Mucosa of stomach (tissue), 1 donor: ENCODE data around the gene DHFR.

Source experiments
- H3K27me3 ChIP-seq: one replicate; pipeline ENCODE4 v1.7.0; 2013; ENCODE audit warnings: mild to moderate bottlenecking, low read length; ENCODE audit not compliant: control insufficient read depth, insufficient read depth
- H3K36me3 ChIP-seq: one replicate; pipeline ENCODE4 v1.7.0; 2013; ENCODE audit warnings: low read length; ENCODE audit not compliant: control insufficient read depth, insufficient read depth
- H3K4me1 ChIP-seq: one replicate; pipeline ENCODE4 v1.7.0; 2013; ENCODE audit warnings: mild to moderate bottlenecking, low read length; ENCODE audit not compliant: control insufficient read depth, insufficient read depth
- H3K4me3 ChIP-seq: one replicate; pipeline ENCODE4 v1.7.0; 2013; ENCODE audit warnings: low read length
- H3K9ac ChIP-seq: one replicate; pipeline ENCODE4 v1.7.0; 2013; ENCODE audit warnings: mild to moderate bottlenecking, low read length, moderate library complexity
- H3K9me3 ChIP-seq: one replicate; pipeline ENCODE4 v1.7.0; 2013; ENCODE audit warnings: mild to moderate bottlenecking, low read length, moderate library complexity; ENCODE audit not compliant: control insufficient read depth
- donor health status: Pancreatic carcinoma.

DHFR gene

DNA sequence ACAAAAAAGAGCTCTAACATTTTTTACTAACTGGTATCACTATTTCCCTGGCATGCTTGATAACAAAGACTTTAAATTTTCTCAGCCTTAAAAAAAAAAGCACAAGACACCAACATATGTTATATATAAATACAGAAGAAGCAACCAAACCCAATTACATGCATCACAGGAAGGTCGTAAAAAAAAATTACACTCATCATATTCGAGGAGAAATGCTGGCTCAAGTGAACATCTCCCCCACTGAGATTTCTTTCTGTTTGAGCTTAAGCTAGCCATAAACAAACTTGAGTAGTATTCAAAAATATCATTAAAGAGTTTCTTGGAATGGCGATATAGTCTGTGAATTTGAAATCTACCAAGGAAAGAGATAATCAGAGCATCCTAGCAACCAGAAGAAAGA, 7.9 kb downstream of the DHFR start:
- H3K4me1 ChIP-seq = no peaks in the 10 kb centered on the region
- no peaks in the 10 kb centered on the region for H3K27me3 ChIP-seq
- no peaks in the 10 kb centered on the region for H3K36me3 ChIP-seq
- no peak overlapping the region for H3K4me3 ChIP-seq
- no peaks in the 10 kb centered on the region for H3K9me3 ChIP-seq
- H3K9ac ChIP-seq = no peak overlapping the region

DNA sequence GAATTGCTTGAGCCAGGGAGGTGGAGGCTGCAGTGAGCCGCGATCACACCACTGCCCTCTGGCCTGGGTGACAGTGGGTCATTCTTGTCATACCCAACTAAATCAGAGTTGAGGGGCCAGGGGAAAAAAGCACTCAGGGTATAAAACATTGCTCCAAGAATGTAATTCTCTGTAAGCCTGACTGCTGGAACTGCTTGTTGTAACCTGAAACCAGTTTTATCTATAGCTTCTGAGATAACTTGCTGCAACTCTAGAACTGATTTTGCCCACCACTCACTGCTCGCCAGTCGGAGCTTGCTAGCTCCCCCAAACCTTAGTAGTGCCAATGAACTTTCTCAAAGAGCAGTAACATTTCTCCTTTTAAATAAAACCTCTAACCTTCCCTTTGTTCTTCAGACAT, 9.9 kb downstream of the DHFR start:
- no peak overlapping the region for H3K9ac ChIP-seq
- H3K36me3 ChIP-seq = no peaks in the 10 kb centered on the region
- no peaks in the 10 kb centered on the region for H3K4me1 ChIP-seq
- H3K4me3 ChIP-seq = no peak overlapping the region
- H3K9me3 ChIP-seq = no peaks in the 10 kb centered on the region
- H3K27me3 ChIP-seq = no peaks in the 10 kb centered on the region

DNA sequence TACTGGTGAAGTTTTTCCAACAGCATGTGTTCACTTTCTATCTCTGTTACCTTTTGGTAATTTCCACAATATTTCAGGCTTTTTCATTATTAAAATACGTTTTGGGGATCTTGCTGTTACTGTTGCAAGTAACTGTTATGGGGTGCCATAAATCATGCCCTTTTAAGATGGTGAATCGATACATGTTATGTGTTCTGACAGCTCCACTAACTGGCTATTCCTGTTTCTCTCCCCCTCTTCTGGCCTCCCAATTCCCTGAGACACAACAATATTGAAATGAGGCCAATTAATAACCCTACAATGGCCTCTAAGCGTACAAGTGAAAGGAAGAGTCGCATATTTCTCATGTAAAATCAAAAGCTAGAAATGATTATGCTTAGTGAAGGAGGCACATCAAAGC, 13.4 kb downstream of the DHFR start:
- H3K36me3 ChIP-seq = no peaks in the 10 kb centered on the region
- H3K4me1 ChIP-seq = no peaks in the 10 kb centered on the region
- H3K9ac ChIP-seq = no peak overlapping the region

DNA sequence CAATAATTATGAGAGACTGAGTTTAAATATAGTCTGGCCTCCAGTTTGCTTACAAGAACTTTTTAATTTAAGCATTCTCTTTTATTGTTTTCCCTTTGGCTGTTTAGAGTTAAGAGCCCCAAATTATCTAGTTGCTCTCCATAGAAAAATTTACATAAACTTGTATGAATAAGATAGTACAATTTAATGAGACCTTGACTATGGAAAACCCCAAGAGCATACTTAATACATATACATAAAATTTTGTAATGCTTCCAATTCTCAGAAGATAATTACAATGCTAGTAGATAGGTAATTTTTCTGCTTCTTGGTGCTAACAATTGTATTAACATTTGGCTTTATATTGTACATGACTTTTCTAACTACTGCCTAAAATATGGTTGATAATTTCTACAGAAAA, 20.6 kb downstream of the DHFR start:
- no peaks in the 10 kb centered on the region for H3K9me3 ChIP-seq
- H3K36me3 ChIP-seq = no peaks in the 10 kb centered on the region
- no peak overlapping the region for H3K9ac ChIP-seq
- H3K4me1 ChIP-seq = no peaks in the 10 kb centered on the region
- H3K27me3 ChIP-seq = no peaks in the 10 kb centered on the region
- no peak overlapping the region for H3K4me3 ChIP-seq

More for the DNA sequence above, 13.4 kb downstream of the DHFR start:
- Histone ChIP-seq H3K9me3 (no peaks in the 10 kb centered on the region), H3K4me3 (no peak overlapping the region), H3K27me3 (no peaks in the 10 kb centered on the region)

DNA sequence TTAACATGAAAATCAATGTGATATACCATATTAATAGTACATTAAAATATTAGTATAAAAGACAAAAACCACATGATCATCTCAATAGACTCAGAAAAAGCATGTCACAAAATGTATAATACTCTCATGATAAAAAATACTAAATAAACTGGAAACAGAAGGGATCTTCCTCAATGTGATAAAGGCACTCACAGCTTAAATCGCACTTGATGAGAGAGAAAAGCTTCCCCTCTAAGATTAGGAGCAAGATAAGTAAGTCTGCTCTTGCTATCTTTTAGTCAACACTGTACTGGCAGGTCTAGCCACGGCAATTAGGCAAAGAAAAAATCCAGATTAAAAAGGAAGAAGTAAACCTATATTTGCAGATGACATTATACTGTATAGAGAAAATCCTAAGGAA, 22.1 kb downstream of the DHFR start:
- Histone ChIP-seq H3K9ac (no peak overlapping the region), H3K4me3 (no peak overlapping the region), H3K36me3 (no peaks in the 10 kb centered on the region), H3K27me3 (no peaks in the 10 kb centered on the region), H3K4me1 (no peaks in the 10 kb centered on the region), H3K9me3 (no peaks in the 10 kb centered on the region)

DNA sequence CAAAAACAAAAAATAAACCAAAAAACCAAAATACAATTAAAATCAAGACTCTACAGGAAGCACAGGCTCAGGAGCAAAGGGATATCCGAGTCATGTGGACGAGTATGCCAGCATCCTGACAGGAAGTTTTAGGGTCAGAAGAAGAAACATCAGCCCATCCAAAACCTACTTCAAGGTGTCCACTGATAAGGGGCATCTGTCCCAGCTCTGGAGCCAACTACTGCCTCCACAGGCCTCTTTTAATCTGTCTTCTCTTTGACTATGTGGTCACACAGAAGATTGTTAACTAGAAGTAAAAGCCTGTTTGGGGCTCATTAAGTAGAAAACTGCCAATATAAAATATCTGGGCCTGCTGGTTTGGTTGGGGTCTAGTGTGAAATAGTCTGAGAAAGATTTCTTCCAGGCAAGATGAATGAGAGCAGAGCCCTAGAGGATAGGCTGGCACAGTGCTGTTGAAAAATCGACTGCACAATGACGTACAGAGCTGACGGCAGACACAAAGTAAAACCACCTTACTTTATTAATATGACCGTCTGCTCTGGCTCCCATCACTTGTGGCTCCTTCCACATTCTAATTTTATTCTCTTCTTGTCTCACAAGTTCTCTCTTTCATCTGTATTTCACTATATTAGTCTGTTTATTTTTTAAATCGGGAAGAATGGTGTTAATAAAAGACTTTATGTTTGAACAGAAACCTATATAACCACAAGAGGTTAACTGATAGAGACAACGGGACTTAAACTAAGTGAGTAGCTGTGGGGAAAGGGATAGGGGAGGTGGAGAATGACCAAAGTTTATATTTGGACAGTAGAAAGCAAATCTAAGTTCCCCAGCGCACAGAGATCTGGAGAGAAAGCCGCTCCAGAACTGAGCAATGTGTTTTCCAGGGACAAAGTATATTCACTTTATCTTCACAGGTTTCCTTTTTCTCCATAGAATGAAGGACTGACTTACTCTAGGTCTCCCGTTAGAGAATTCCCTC, 23.2 kb downstream of the DHFR start:
- Histone ChIP-seq H3K27me3 (no peaks in the 10 kb centered on the region), H3K9me3 (no peaks in the 10 kb centered on the region), H3K36me3 (no peaks in the 10 kb centered on the region), H3K4me1 (no peaks in the 10 kb centered on the region), H3K4me3 (no peak overlapping the region), H3K9ac (no peak overlapping the region)

DNA sequence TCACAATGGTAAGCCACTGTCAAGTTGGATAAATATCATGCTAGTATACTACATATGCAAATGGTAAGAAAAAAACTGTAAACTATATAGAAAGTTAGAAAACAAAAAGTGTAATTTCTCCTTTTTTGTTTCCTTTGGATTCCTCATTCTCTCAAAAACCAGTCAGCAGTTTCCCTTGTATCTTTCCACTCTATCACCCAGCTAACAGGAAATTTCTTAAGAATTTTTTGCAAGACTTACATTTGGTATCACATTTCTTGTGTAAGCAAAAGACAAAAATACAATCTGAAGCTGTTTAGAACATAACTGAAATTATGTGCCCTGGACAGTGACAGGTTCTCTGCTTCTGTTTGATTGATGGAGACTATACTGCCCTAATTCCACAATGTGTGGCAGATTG, 25.5 kb downstream of the DHFR start:
- Histone ChIP-seq H3K4me1 (no peaks in the 10 kb centered on the region), H3K36me3 (no peaks in the 10 kb centered on the region), H3K9ac (no peak overlapping the region), H3K9me3 (no peaks in the 10 kb centered on the region), H3K4me3 (no peak overlapping the region), H3K27me3 (no peaks in the 10 kb centered on the region)

DNA sequence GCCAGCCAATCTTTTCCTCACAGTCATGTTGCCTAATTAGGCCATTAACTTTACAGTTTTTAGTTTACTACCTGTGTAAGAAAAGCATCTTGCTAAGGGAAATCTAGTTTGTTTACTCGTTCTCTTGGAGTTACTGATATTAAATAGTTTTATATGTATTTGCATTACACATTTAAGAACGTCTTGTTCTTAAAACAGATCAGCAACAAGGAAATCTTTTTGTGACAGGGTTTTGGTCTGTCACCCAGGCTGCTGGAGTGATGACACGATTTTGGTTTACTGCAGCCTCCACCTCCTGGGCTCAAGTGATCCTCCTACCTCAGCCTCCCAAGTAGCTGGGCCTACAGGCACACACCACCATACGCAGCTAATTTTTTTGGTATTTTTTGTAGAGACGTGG, 29.6 kb downstream of the DHFR start:
- no peak overlapping the region for H3K9ac ChIP-seq
- peaks cover 6% of the 10 kb centered on the region for H3K4me1 ChIP-seq
- no peaks in the 10 kb centered on the region for H3K9me3 ChIP-seq
- no peak overlapping the region for H3K4me3 ChIP-seq
- no peaks in the 10 kb centered on the region for H3K36me3 ChIP-seq
- no peaks in the 10 kb centered on the region for H3K27me3 ChIP-seq

DNA sequence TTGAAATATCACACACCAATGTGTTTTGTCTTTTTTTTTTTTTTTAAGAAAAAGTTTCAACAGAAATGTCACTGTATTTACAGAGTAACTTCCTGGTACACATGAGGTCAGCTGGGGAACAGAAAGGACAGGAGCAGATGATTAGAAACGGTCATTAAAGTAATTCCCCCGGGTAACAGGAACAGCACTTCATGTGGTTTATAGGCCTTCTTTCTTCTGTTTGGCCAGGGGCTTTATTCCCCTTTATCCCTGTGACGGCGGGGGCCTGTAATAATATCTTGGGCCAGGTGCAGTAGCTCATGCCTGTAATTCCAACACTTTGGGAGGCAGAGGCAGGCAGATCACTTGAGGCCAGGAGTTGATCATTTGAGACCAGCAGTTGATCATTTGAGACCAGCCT, 30.8 kb downstream of the DHFR start:
- no peak overlapping the region for H3K9ac ChIP-seq
- no peak overlapping the region for H3K4me3 ChIP-seq
- H3K4me1 ChIP-seq = peaks cover 6% of the 10 kb centered on the region
- no peaks in the 10 kb centered on the region for H3K36me3 ChIP-seq
- H3K9me3 ChIP-seq = no peaks in the 10 kb centered on the region
- H3K27me3 ChIP-seq = no peaks in the 10 kb centered on the region

DNA sequence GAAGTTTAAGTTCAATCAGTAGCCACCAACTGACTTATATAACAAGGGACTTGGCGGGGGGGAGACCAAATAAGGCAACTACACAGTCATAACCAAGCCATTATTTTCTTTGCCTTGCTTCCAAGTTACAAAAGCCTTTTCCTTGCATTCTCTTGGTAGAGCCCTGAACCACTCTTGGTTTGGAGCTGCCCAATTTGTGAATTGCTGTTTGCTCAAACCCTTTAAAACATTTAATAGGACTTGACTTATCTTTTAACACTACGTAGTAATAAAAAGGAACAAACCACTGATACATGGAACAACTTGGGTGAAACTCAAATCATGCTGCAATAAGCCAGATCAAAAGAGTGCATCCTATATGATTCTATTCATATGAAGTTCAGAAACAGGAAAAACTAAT, 32.0 kb downstream of the DHFR start:
- no peaks in the 10 kb centered on the region for H3K27me3 ChIP-seq
- H3K4me3 ChIP-seq = no peak overlapping the region
- no peaks in the 10 kb centered on the region for H3K9me3 ChIP-seq
- H3K9ac ChIP-seq = no peak overlapping the region
- no peaks in the 10 kb centered on the region for H3K36me3 ChIP-seq
- peaks cover 6% of the 10 kb centered on the region for H3K4me1 ChIP-seq

DNA sequence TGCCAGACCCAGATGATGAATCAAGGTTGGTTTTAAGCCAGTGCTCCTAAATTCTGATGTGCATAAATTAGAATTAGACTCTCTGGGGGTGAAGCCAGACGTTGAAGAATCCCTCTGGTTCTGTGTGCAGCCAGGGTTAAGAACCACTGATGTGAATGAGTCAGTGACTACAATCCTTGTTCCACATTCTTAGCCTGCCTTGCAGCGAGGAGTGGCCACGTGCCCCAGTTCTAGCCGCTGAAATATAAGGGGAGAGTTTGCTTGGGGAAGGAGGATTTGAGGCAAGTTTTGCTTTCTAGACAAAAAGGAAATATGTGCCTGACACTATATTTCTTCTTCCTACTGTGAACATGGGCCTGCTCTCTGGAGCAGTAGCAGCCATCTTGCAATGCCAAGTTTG, 34.6 kb downstream of the DHFR start:
- Histone ChIP-seq H3K4me1 (peaks cover 6% of the 10 kb centered on the region), H3K9ac (no peak overlapping the region), H3K4me3 (no peak overlapping the region), H3K27me3 (no peaks in the 10 kb centered on the region), H3K9me3 (no peaks in the 10 kb centered on the region), H3K36me3 (no peaks in the 10 kb centered on the region)

DNA sequence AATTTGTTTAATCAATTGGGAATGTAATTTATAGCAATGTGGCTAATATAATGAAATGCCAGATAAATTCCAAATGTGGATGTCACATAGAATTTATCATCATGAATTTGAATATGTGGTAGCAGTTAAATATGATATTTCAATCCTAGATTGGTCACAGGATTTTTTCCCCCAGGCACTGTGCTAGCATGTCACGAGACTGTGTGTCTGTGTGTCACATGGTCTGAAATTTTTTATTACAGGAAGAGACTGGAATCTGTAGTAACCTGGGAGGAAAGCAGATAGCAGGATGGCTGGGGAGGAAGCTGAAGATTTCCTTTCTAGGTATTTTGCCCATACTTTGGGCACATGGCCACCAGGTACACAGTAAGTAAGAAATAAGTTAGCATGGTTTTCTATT, 35.7 kb downstream of the DHFR start:
- Histone ChIP-seq H3K9ac (no peak overlapping the region), H3K9me3 (no peaks in the 10 kb centered on the region), H3K4me3 (no peak overlapping the region), H3K4me1 (peaks cover 6% of the 10 kb centered on the region), H3K27me3 (no peaks in the 10 kb centered on the region), H3K36me3 (no peaks in the 10 kb centered on the region)
